SK-N-MC (cell line): Measurements from ENCODE around the gene RIC3.

Experiments used
- EZH2 ChIP-seq: fragments of 200-600 bp; sonication (generic); IDR thresholded peaks from one replicate; pipeline ENCODE4 v1.6.1; 2017; ENCODE audit warnings: antibody characterized with exemption
- FOXP2 ChIP-seq: optimal IDR thresholded peaks from 2 replicates; pipeline ENCODE3; 2011; ENCODE audit warnings: mild to moderate bottlenecking, moderate library complexity; ENCODE audit not compliant: insufficient read depth; ENCODE audit errors: extremely low read length, control extremely low read depth
- POLR2AphosphoS5 ChIP-seq: IDR thresholded peaks from 2 replicates; pipeline ENCODE4 v1.6.1; 2012; ENCODE audit warnings: mild to moderate bottlenecking, low read depth, low read length, borderline replicate concordance

DNA sequence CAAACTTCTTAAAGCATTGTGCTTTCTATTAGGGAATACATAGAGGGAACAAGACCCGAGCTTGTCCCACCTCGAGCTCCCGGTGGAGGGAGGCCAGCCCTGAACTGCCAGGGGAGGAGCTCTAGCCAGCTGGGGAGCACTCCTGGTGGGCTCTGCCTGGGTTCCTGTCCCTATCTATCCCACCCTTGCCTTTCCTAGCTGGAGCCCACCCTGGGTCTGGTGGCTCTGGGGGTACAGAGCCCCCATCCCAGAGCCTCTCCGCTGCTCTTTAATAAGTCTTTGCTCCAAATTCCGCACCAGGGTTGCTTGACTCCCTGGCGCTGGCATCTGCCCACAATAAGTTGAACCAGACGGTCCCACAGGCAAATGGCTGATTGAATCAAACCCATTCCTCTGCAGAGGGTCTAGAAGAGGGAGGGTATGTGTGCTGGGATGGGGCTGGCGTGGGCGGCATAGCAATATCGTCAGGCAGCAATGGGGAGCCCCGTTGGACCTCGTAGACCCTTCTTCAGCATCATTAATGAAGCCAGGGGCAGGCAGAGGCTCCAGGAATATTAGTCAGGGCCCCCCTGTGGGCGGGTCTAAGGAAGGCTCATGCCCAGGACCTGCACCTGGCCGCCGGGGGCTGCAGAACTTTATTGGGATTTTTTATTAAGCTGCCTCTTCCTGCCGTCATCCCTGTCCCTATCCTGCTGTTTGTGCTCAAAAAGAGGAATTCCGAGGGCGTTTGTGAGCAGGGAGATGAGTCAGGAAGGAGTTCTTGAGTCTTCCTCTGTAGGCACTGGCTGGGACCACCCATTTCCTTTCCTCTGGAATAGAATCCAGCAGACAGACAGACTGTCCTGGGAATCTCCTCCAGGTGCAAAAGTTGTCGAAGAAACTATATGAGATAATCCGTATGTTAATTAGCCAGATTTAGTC lies 38.5 kb upstream of the RIC3 start:
- TF ChIP-seq POLR2AphosphoS5 (no peak), EZH2 (no peak), FOXP2 (no peak)
